HCT116 (cell line): ENCODE data around the gene SNX10. TPM values are rescaled to one million over a fixed set of nuclear protein-coding genes. Genes with fewer than 3 reads are reported as not detected.

Experiments used
- ATAC-seq: fragments of 200-7000 bp; cut with Tn5 transposase; 2 replicates; pipeline ENCODE4 v1.9.1; 2020; ENCODE audit warnings: mild to moderate bottlenecking, moderate library complexity
- BruUV-seq: library from RNA; stranded (reverse); fragments of 400-500 nt; replicated peaks from 2 replicates; lab custom pipeline; 2021; lab: Mats Ljungman, UMichigan
- CTCF ChIA-PET: fragments of 300-600 bp; sonication (Branson Sonifier 250); formaldehyde crosslinking; loops from one replicate; lab custom pipeline; 2021; ENCODE audit warnings: antibody characterized with exemption; lab: Charles Lee
- POLR2A ChIA-PET: fragments of 300-600, 350-600 bp; sonication (Branson Sonifier 250); formaldehyde crosslinking; loops from one replicate; lab custom pipeline; 2021; ENCODE audit warnings: antibody characterized with exemption; lab: Charles Lee
- RAD21 ChIA-PET, 2 experiments: fragments of 300-600 bp; sonication (Branson Sonifier 250); formaldehyde crosslinking; loops; one replicate each; lab custom pipeline; 2023; ENCODE audit warnings: low total read pairs in 2 of 2; ENCODE audit not compliant: uncharacterized antibody in 2 of 2, unreplicated experiment in 2 of 2, low non-redundant PET in 1 of 2; lab: Charles Lee
- DNase-seq: peaks from one replicate; pipeline ENCODE4 v3.0.0-alpha.2; 2010; ENCODE audit warnings: low read depth, low spot score
- H2AFZ ChIP-seq: fragments of 200-600 bp; shearing (Covaris generic), sonication (generic); 2 replicates; pipeline ENCODE4 v1.6.1; 2017; ENCODE audit warnings: low read depth, mixed run types, mixed read lengths, antibody characterized with exemption, low read length; ENCODE audit not compliant: poor library complexity, severe bottlenecking
- H3K27ac ChIP-seq: 2 replicates; pipeline ENCODE4 v1.5.1; 2012; ENCODE audit warnings: low read depth, low read length
- H3K27me3 ChIP-seq: fragments of 200-600 bp; sonication (generic); 2 replicates; pipeline ENCODE4 v1.6.1; 2016; ENCODE audit warnings: mixed run types, low read length, mixed read lengths; ENCODE audit not compliant: insufficient read depth
- H3K36me3 ChIP-seq, 2 experiments: fragments of 200-500 bp in 1 of 2; fragments of 200-600 bp in 1 of 2; sonication (Bioruptor generic) in 1 of 2; sonication (generic) in 1 of 2; 2 replicates each; pipeline versions ENCODE4 v1.5.1 to v1.6.1; 2014 to 2016; ENCODE audit warnings: low read length in 2 of 2, inconsistent platforms in 1 of 2, mixed read lengths in 1 of 2, mixed run types in 1 of 2; ENCODE audit not compliant: insufficient read depth in 2 of 2, control insufficient read depth in 1 of 2
- H3K4me1 ChIP-seq, 2 experiments: fragments of 200-600 bp in 1 of 2; sonication (generic) in 1 of 2; 2 replicates each; pipeline versions ENCODE4 v1.5.1 to v1.6.1; 2012 to 2017; ENCODE audit warnings: low read length in 2 of 2, inconsistent platforms in 1 of 2, mild to moderate bottlenecking in 1 of 2, mixed read lengths in 1 of 2, mixed run types in 1 of 2, moderate library complexity in 1 of 2; ENCODE audit not compliant: insufficient read depth in 2 of 2, control insufficient read depth in 1 of 2
- H3K4me2 ChIP-seq: fragments of 200-600 bp; sonication (generic); 2 replicates; pipeline ENCODE4 v1.6.1; 2017; ENCODE audit warnings: mixed run types, low read length, mixed read lengths
- H3K4me3 ChIP-seq, 2 experiments: fragments of 200-600 bp in 1 of 2; sonication (generic) in 1 of 2; replicated peaks in 1 of 2; 2 replicates each; pipeline ENCODE4 v1.5.1; 2011 to 2016; ENCODE audit warnings: low read length in 2 of 2, control low read depth in 1 of 2, low read depth in 1 of 2, mild to moderate bottlenecking in 1 of 2, mixed read lengths in 1 of 2, mixed run types in 1 of 2
- H3K79me2 ChIP-seq: fragments of 200-600 bp; sonication (generic); 2 replicates; pipeline ENCODE4 v1.6.1; 2017; ENCODE audit warnings: mild to moderate bottlenecking, mixed run types, low read length, moderate library complexity, mixed read lengths; ENCODE audit not compliant: insufficient read depth
- H3K9ac ChIP-seq: fragments of 200-600 bp; sonication (generic); 2 replicates; pipeline ENCODE4 v1.6.1; 2016; ENCODE audit warnings: low read length, mixed read lengths
- H3K9me2 ChIP-seq: fragments of 200-600 bp; sonication (generic), shearing (Covaris generic); 2 replicates; pipeline ENCODE4 v1.6.1; 2017; ENCODE audit warnings: mixed run types, mild to moderate bottlenecking, moderate library complexity; ENCODE audit not compliant: insufficient read depth
- H3K9me3 ChIP-seq, 2 experiments: fragments of 200-500 bp in 1 of 2; fragments of 200-600 bp in 1 of 2; sonication (Bioruptor generic) in 1 of 2; sonication (generic) in 1 of 2; 2 replicates each; pipeline ENCODE4 v1.6.1; 2014 to 2017; ENCODE audit warnings: low read length in 2 of 2, mixed read lengths in 2 of 2, inconsistent platforms in 1 of 2, low read depth in 1 of 2, mild to moderate bottlenecking in 1 of 2, mixed run types in 1 of 2, moderate library complexity in 1 of 2; ENCODE audit not compliant: control insufficient read depth in 1 of 2, insufficient read depth in 1 of 2
- H4K20me1 ChIP-seq: fragments of 200-600 bp; sonication (generic), shearing (Covaris generic); 2 replicates; pipeline ENCODE4 v1.6.1; 2017; ENCODE audit warnings: mixed run types, mild to moderate bottlenecking, moderate library complexity; ENCODE audit not compliant: insufficient read depth
- EGR1 ChIP-seq: IDR thresholded peaks from 2 replicates; pipeline ENCODE4 v1.6.1; 2012; ENCODE audit warnings: low read depth
- ELF1 ChIP-seq: IDR thresholded peaks from 2 replicates; pipeline ENCODE4 v1.6.1; 2012; ENCODE audit warnings: low read depth, borderline replicate concordance
- EZH2 ChIP-seq: fragments of 200-600 bp; sonication (generic); IDR thresholded peaks from 2 replicates; pipeline ENCODE4 v1.6.1; 2017; ENCODE audit warnings: antibody characterized with exemption, mixed run types
- EZH2phosphoT487 ChIP-seq: fragments of 200-600 bp; IDR thresholded peaks from 2 replicates; pipeline ENCODE4 v1.6.1; 2018; ENCODE audit warnings: antibody characterized with exemption, borderline replicate concordance
- FOSL1 ChIP-seq: IDR thresholded peaks from 2 replicates; pipeline ENCODE4 v1.6.1; 2012; ENCODE audit warnings: low read depth
- JUND ChIP-seq: IDR thresholded peaks from 2 replicates; pipeline ENCODE4 v1.6.1; 2012
- POLR2AphosphoS5 ChIP-seq: IDR thresholded peaks from 2 replicates; pipeline ENCODE4 v1.6.1; 2011; ENCODE audit warnings: mild to moderate bottlenecking, low read depth, low read length, moderate library complexity
- REST ChIP-seq: IDR thresholded peaks from 2 replicates; pipeline ENCODE4 v1.6.1; 2012; ENCODE audit warnings: low read depth
- ZFX ChIP-seq: fragments of 450-650 bp; IDR thresholded peaks from 2 replicates; pipeline ENCODE4 v1.6.1; 2017
- intact Hi-C: fragments of 100-400 bp; cut with micrococcal nuclease; formaldehyde crosslinking; loops from 2 replicates; pipeline ENCODE4 v1.10.0; 2022
- total RNA-seq: library from RNA; stranded (reverse); gene quantifications from one replicate; pipeline ENCODE4 v1.2.1, GENCODE V29; 2021; ENCODE audit not compliant: unreplicated experiment
- TF ChIP-seq, protein P1 (sequence below), 3 experiments: fragments of 200-600 bp in 1 of 3; sonication (generic) in 1 of 3; IDR thresholded peaks in 2 of 3; conservative IDR thresholded peaks in 1 of 3; 2 replicates each; pipeline ENCODE4 v1.5.1; 2012 to 2017; ENCODE audit warnings: low read depth in 2 of 3, low read length in 2 of 3, antibody characterized with exemption in 1 of 3, borderline replicate concordance in 1 of 3, control low read depth in 1 of 3, mild to moderate bottlenecking in 1 of 3, mixed read lengths in 1 of 3, mixed run types in 1 of 3, moderate library complexity in 1 of 3; ENCODE audit not compliant: insufficient read depth in 1 of 3

The SNX10 gene
- total RNA-seq, 1 experiment from 2014 or later: 26.9 TPM

GRCh38 chr7:26387731-26388130 is 96.1 kb downstream of the SNX10 start:
- CTCF ChIA-PET: interaction anchor here (2.4 kb wide), 1 partner anchor 18 kb away, joined by 6 read pairs; no protein-coding TSS in a partner anchor
- RAD21 ChIA-PET: no interaction called here
- Histone ChIP-seq H3K27me3 (no peaks in the 10 kb centered on the region), H3K4me3 (no peak overlapping the region), H3K9ac (no peak overlapping the region), H3K36me3 (no peaks in the 10 kb centered on the region), H2AFZ (no peak overlapping the region), H3K9me3 (no peaks in the 10 kb centered on the region), H3K4me1 (no peaks in the 10 kb centered on the region), H3K4me2 (no peak overlapping the region), H3K9me2 (no peaks in the 10 kb centered on the region), H3K27ac (no peak overlapping the region), H3K79me2 (no peaks in the 10 kb centered on the region), H4K20me1 (no peaks in the 10 kb centered on the region)
- DNase-seq (no peak), ATAC-seq (no peak)
- intact Hi-C loops: no loop called here
- POLR2A ChIA-PET: no interaction called here
- TF ChIP-seq JUND (no peak), EZH2phosphoT487 (no peak)
- BruUV-seq: no TSS peak

DNA sequence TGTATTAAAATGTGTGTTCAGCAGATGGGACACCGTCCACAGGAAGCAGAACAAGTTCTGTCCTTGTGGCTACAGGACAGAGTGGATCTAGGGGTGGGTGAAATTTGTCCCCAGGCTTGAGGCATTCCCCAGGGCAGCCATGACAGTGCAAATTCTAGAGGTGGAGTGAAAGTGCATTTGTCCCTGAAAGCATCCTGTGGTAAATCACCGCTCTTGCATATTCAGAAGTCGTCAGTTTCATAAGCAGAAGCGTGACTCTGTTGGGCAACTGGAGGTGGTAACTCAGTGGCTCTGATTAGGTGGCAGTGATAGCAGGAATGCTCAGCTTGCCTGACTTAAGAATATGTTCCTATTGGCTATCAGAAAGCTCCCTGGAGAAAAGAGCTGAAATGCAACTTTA is 96.6 kb downstream of the SNX10 start:
- Histone ChIP-seq H3K79me2 (no peaks in the 10 kb centered on the region), H3K4me1 (no peaks in the 10 kb centered on the region), H3K9me2 (no peaks in the 10 kb centered on the region), H3K27me3 (no peaks in the 10 kb centered on the region), H3K36me3 (no peaks in the 10 kb centered on the region), H3K9ac (no peak overlapping the region), H3K27ac (no peak overlapping the region), H3K9me3 (no peaks in the 10 kb centered on the region), H3K4me2 (no peak overlapping the region), H4K20me1 (no peaks in the 10 kb centered on the region), H2AFZ (no peak overlapping the region), H3K4me3 (no peak overlapping the region)
- CTCF ChIA-PET: interaction anchor here (0.8 to 2.4 kb wide), 2 partner anchors 18 to 280 kb away, joined by 3 to 6 read pairs; no protein-coding TSS in a partner anchor
- DNase-seq (no peak), ATAC-seq (no peak)
- POLR2A ChIA-PET: no interaction called here
- intact Hi-C loops: no loop called here
- TF ChIP-seq EZH2phosphoT487 (no peak), REST (no peak), EGR1 (no peak), EZH2 (no peak), FOSL1 (no peak), ZFX (no peak), ELF1 (no peak), POLR2AphosphoS5 (no peak)
- TF ChIP-seq, protein P1, sequence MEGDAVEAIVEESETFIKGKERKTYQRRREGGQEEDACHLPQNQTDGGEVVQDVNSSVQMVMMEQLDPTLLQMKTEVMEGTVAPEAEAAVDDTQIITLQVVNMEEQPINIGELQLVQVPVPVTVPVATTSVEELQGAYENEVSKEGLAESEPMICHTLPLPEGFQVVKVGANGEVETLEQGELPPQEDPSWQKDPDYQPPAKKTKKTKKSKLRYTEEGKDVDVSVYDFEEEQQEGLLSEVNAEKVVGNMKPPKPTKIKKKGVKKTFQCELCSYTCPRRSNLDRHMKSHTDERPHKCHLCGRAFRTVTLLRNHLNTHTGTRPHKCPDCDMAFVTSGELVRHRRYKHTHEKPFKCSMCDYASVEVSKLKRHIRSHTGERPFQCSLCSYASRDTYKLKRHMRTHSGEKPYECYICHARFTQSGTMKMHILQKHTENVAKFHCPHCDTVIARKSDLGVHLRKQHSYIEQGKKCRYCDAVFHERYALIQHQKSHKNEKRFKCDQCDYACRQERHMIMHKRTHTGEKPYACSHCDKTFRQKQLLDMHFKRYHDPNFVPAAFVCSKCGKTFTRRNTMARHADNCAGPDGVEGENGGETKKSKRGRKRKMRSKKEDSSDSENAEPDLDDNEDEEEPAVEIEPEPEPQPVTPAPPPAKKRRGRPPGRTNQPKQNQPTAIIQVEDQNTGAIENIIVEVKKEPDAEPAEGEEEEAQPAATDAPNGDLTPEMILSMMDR (IDR thresholded peaks at IDR 0.05 in 2 of 3, conservative IDR thresholded peaks at IDR 0.05 in 1 of 3; ENCODE audit: borderline replicate concordance in 1 of 3, insufficient read depth in 1 of 3, low read depth in 2 of 3, low read length in 2 of 3): no peak
- RAD21 ChIA-PET: interaction anchor here in 1 of 2 experiments (0.6 kb wide), 1 partner anchor 20 kb away, joined by 3 read pairs; no protein-coding TSS in a partner anchor
- no TSS peak for BruUV-seq
